Central memory CD8-positive, alpha-beta T cell (primary cell): Measurements from ENCODE around the gene HAPLN1.

ENCODE experiments used
- ATAC-seq: fragments of 150-1000 bp; cut with Tn5 transposase; replicated peaks from 2 replicates; pipeline ENCODE4 v1.10.0; 2022; ENCODE audit warnings: mild to moderate bottlenecking, moderate FRiP score, moderate number of reproducible peaks; ENCODE audit not compliant: poor library complexity, severe bottlenecking; ENCODE audit errors: extremely low read depth
- DNase-seq, 2 donors: peaks; one replicate each; pipeline ENCODE4 v3.0.0; 2021; ENCODE audit warnings: low spot score in 2 of 2
- H3K27ac Mint-ChIP-seq: one replicate; pipeline ENCODE4 v1.8.0; 2022; ENCODE audit warnings: low read depth, mild to moderate bottlenecking, moderate library complexity, mixed read lengths
- H3K27me3 Mint-ChIP-seq: one replicate; pipeline ENCODE4 v1.8.0; 2022; ENCODE audit warnings: mixed read lengths
- H3K36me3 Mint-ChIP-seq: one replicate; pipeline ENCODE4 v1.8.0; 2022; ENCODE audit warnings: mild to moderate bottlenecking, moderate library complexity, mixed read lengths; ENCODE audit not compliant: insufficient read depth
- H3K4me1 Mint-ChIP-seq: one replicate; pipeline ENCODE4 v1.8.0; 2022; ENCODE audit warnings: mixed read lengths
- H3K4me3 Mint-ChIP-seq: one replicate; pipeline ENCODE4 v1.8.0; 2022; ENCODE audit warnings: mild to moderate bottlenecking, moderate library complexity, mixed read lengths
- H3K9me3 Mint-ChIP-seq: one replicate; pipeline ENCODE4 v1.8.0; 2022; ENCODE audit warnings: mixed read lengths

Gene HAPLN1

DNA sequence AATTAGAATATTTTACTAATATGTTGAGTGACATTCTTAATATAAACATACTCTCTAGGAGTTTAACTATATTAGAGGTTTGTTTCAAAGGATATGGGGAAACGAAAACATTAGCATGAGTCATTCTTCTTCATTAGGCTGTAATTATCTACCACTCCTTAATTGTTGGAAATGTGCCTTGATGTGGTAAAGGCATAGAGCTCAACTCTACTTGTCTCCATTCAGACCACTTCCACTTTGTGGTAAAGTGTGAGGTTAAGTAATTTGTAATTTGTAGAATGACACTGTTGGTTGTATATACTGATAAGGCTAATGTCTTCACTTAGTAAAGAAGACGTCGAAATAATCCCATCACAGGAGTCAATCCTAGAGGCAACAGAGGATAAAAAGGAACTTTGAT, 58.1 kb downstream of the HAPLN1 start:
- H3K27ac Mint-ChIP-seq, result no peak overlapping the region
- no peak overlapping the region for H3K4me3 Mint-ChIP-seq
- H3K9me3 Mint-ChIP-seq, result no peaks in the 10 kb centered on the region
- DNase-seq (no peak), ATAC-seq (no peak)
- H3K4me1 Mint-ChIP-seq, result no peaks in the 10 kb centered on the region
- H3K36me3 Mint-ChIP-seq, result no peaks in the 10 kb centered on the region
- H3K27me3 Mint-ChIP-seq, result no peaks in the 10 kb centered on the region

DNA sequence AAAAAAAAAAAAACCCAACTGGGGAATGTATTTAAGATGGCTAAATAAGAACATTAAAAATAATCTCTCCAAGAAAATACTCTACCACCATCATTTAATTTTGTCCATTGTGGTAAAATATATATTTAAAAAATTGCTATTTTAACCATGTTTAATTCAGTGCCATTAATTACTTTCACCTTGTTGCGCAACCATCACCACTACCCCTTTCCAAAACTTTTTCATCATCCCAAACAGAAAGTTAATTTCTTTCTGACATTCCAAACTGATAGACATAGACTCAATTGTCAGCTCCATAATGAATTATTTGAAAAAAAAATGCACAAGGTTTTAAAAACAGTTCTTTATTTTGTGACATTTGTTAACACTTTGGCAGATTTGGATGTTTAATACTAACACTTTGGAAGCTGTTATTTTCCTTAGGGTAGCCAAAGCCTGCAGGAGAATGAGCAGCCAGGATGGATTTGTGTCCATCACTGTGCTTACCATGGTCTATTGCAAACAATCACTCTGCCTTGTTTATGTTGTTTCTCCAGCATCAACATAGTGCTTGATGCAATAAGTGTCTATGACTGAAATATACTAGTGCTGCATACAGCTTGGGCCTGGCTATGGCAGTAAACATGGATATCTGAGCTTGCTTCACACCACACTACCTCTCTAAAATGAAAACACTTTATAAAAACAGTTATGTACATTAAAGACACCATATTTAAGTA, 62.7 kb downstream of the HAPLN1 start:
- H3K4me3 Mint-ChIP-seq, result no peak overlapping the region
- H3K27me3 Mint-ChIP-seq, result no peaks in the 10 kb centered on the region
- no peak for ATAC-seq
- no peaks in the 10 kb centered on the region for H3K4me1 Mint-ChIP-seq
- H3K27ac Mint-ChIP-seq, result no peak overlapping the region
- H3K36me3 Mint-ChIP-seq, result no peaks in the 10 kb centered on the region
- no peaks in the 10 kb centered on the region for H3K9me3 Mint-ChIP-seq
- no peak for DNase-seq

DNA sequence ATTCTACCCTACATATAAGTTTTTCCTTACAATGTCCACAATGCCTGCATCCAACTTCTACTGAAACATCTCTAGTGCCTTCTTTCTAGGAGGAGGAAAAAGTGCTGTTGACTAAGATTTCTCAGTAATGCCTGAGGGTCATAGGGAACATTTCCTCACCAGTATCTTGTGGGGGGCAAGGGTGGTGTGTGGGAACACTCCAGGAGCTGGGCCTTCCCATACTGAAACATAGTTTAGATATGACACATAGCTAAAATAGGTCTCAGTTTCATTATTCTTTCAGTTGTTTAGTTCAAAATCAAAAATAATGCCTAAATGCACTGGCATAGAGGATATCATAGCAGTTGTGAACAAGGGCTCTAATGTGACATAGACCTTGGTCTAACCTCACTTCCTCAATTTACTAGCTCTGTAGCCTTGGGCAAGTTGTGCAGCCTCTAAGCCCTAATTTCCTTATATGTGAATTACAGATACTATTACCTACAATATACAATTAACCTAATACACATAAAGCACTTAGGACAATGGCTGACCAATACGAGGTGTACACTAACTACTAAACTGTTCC, 66.1 kb downstream of the HAPLN1 start:
- H3K36me3 Mint-ChIP-seq, result no peaks in the 10 kb centered on the region
- no peak for DNase-seq
- ATAC-seq, result no peak

DNA sequence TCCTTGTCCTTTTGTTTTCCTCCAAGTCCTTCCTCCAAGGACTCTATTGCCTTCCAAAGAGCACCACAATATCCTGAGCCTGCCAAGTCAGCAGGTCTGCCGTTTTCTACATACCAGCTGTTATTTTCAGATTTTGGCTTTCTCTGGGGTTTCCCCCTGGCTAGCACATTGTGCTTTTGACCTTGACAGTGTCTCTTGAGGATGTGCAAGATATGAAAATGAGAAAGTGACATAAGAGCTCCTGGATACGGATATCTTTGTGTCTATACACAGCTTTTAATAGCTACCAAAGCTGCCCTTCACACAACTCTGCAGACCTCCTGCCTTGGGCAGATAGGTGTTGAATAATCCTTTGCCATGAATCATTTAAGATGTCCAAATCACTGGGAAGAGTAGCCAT, 67.0 kb downstream of the HAPLN1 start:
- no peaks in the 10 kb centered on the region for H3K36me3 Mint-ChIP-seq
- H3K27me3 Mint-ChIP-seq, result no peaks in the 10 kb centered on the region
- no peak for ATAC-seq
- H3K9me3 Mint-ChIP-seq, result no peaks in the 10 kb centered on the region
- H3K27ac Mint-ChIP-seq, result no peak overlapping the region
- H3K4me1 Mint-ChIP-seq, result no peaks in the 10 kb centered on the region
- DNase-seq, result no peak
- H3K4me3 Mint-ChIP-seq, result no peak overlapping the region

More for the DNA sequence above, 66.1 kb downstream of the HAPLN1 start:
- Mint-ChIP-seq H3K27me3 (no peaks in the 10 kb centered on the region), H3K4me3 (no peak overlapping the region), H3K27ac (no peak overlapping the region), H3K4me1 (no peaks in the 10 kb centered on the region), H3K9me3 (no peaks in the 10 kb centered on the region)

DNA sequence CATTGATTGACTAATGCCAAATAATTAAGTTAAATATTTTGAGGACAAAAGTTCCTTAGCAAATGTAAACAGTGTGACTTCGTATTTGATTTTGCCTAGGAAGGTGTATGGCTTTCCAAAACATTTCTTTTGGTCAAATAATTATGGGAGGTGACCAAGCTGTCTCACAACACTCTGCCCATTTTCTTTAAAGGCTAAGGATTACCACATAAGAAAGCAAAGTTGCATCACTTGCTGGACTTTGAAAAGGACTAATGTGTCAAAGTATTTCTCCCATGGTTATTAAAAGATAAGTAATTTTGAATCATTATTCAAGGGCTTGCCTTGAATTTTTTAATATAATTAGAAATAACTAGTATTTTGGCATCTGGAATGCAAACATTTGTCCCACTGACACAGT, 74.7 kb downstream of the HAPLN1 start:
- H3K27ac Mint-ChIP-seq, result no peak overlapping the region
- ATAC-seq, result no peak
- no peaks in the 10 kb centered on the region for H3K27me3 Mint-ChIP-seq
- H3K4me1 Mint-ChIP-seq, result no peaks in the 10 kb centered on the region
- DNase-seq, result no peak
- H3K36me3 Mint-ChIP-seq, result no peaks in the 10 kb centered on the region
- no peak overlapping the region for H3K4me3 Mint-ChIP-seq
- no peaks in the 10 kb centered on the region for H3K9me3 Mint-ChIP-seq

DNA sequence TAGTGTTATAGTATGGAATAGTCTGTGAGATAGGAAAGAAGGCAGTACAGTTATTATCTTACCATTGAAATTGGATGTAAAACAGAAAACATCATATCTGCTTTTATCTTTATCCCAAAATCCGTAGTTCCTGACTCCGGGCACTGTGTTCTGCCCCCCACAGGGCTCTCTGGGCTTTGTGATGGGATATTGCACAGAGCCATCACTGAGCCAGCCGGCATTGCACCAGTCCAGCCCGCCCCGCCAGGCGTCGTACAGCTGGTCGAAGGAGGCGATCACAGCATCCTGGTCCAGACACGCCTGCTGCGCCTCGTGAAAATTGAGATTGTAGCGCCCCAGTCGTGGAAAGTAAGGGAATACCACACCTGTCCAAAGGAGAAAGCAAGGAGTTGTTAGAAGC, 76.4 kb downstream of the HAPLN1 start:
- Mint-ChIP-seq H3K4me3 (no peak overlapping the region), H3K4me1 (no peaks in the 10 kb centered on the region), H3K27ac (no peak overlapping the region), H3K36me3 (no peaks in the 10 kb centered on the region), H3K9me3 (no peaks in the 10 kb centered on the region), H3K27me3 (no peaks in the 10 kb centered on the region)
- no peak for ATAC-seq
- DNase-seq, result no peak

DNA sequence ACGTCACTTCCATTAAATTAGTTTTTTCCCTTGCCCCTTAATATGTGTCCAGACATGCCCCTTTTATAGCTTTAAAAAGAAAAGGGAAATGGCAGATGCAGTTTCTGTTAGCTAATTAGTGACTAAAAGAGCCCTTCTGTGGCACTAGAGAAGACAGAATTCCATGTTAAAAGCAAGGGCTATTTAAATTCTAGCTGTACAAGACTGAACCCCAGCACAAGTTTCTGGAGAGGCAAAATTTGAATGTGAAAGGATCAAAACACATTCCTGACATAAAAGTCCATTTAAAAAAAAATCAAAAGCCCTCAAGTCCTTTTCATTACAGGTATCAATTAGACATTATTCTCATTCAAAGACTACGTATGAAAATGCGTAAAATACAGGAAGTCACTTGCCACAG, 78.7 kb downstream of the HAPLN1 start:
- H3K27ac Mint-ChIP-seq, result no peak overlapping the region
- DNase-seq, result no peak

DNA sequence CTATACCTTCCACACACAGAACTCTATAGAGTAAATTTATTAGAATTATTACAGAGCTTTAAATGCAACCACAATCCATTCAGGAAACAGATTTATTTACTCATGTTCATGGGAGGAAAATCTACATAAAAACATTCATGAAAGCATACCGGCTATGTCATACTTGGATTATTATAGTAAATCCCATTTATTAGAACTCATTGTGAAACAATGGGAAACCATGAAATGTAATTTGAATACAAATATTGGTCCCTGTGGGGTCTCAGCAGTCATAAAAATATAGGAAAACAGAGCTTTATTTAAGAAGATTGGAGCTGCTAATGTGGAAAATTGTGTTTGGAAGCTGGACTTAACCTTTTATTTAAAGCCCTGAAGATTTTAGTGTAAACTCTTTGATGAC, 80.7 kb downstream of the HAPLN1 start:
- H3K27ac Mint-ChIP-seq, result no peak overlapping the region
- H3K27me3 Mint-ChIP-seq, result no peaks in the 10 kb centered on the region
- no peak for ATAC-seq
- no peaks in the 10 kb centered on the region for H3K36me3 Mint-ChIP-seq
- no peaks in the 10 kb centered on the region for H3K9me3 Mint-ChIP-seq
- H3K4me3 Mint-ChIP-seq, result no peak overlapping the region
- no peak for DNase-seq
- no peaks in the 10 kb centered on the region for H3K4me1 Mint-ChIP-seq

More for the DNA sequence above, 78.7 kb downstream of the HAPLN1 start:
- Mint-ChIP-seq H3K27me3 (no peaks in the 10 kb centered on the region), H3K36me3 (no peaks in the 10 kb centered on the region), H3K4me1 (no peaks in the 10 kb centered on the region), H3K4me3 (no peak overlapping the region), H3K9me3 (no peaks in the 10 kb centered on the region)
- ATAC-seq, result no peak

DNA sequence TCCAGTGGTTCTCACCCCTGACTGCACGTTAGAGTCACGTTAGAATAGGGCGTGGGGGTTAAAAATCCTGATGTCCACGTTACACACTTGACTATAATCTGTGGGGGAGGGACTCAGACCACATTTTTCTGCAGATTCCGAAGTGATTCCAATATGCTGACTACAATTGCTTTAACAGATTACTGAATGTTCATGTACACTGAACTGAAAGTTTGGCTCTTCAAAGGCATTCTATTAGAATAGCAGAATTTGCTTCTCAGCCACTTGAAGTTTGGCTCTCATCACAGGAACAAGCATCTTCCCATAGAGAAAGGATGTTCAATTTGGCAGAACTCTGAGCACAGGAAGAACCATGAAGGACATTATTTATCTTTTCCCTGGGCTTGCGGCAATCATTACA, 84.5 kb downstream of the HAPLN1 start:
- no peaks in the 10 kb centered on the region for H3K4me1 Mint-ChIP-seq
- H3K4me3 Mint-ChIP-seq, result no peak overlapping the region
- no peaks in the 10 kb centered on the region for H3K9me3 Mint-ChIP-seq
- H3K27ac Mint-ChIP-seq, result no peak overlapping the region
- no peaks in the 10 kb centered on the region for H3K36me3 Mint-ChIP-seq
- no peaks in the 10 kb centered on the region for H3K27me3 Mint-ChIP-seq
- DNase-seq (no peak), ATAC-seq (no peak)

DNA sequence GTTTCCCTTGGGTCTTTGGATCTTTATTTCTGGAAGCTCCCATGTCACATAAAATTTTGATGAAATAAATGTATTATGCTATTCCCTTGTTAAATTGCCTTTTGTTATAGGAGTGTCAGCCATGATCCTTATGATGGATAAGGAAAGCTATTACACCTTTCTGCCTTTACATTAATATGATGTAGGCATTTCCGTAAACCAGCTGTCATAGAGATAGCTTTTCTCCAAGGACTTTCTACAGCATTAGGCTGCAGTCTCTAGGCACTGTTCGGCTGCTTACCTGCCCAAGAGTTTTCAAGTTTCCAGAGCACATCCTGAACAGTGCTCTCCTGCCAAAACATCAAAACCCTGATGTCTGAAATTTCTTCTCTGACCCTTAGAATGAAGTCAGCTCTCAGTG, 87.4 kb downstream of the HAPLN1 start:
- Mint-ChIP-seq H3K27me3 (no peaks in the 10 kb centered on the region), H3K4me3 (no peak overlapping the region), H3K36me3 (no peaks in the 10 kb centered on the region), H3K27ac (no peak overlapping the region), H3K4me1 (no peaks in the 10 kb centered on the region), H3K9me3 (no peaks in the 10 kb centered on the region)
- ATAC-seq, result no peak
- no peak for DNase-seq

DNA sequence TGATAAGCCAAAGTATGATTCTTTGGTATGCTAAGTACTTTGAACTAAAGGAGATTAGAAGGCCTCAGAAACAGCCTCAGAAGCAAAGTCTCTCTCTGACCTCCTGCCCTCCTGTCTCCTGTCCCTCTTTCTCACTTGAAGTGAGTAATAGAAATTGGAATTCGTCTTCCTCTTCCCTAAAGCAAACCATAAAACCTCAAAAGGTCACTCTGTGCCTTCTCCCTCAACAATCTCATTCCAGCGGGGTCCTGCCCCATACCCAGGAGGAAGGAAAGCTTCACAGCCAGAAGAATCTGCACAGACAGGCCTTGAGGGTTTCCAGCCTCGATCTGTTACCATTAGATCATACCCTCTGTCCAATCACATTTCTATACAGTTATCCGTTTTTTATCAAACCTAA, 87.8 kb downstream of the HAPLN1 start:
- no peak for DNase-seq
- ATAC-seq, result no peak
- no peaks in the 10 kb centered on the region for H3K4me1 Mint-ChIP-seq
- no peaks in the 10 kb centered on the region for H3K27me3 Mint-ChIP-seq
- H3K9me3 Mint-ChIP-seq, result no peaks in the 10 kb centered on the region
- no peaks in the 10 kb centered on the region for H3K36me3 Mint-ChIP-seq
- H3K4me3 Mint-ChIP-seq, result no peak overlapping the region
- H3K27ac Mint-ChIP-seq, result no peak overlapping the region

DNA sequence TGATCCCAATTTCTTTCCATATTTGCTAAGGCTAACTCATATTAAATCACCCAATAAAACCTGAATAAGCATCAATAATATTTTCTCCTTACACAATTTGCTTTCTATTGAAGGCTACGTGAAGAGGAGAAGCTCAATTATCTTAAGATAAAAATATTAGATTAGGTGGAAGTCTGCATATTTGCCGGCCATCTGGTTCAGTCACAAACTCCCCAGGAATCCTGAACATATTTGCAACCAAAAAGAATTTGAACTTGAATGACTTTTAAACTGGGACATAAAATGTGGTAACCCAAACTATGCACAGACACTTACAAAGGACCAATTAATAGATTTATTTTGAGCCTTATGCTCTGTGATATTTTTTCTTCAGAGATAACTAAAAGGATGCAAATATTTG, 92.3 kb downstream of the HAPLN1 start:
- no peak for DNase-seq
- no peak overlapping the region for H3K27ac Mint-ChIP-seq
- no peak overlapping the region for H3K4me3 Mint-ChIP-seq
- no peaks in the 10 kb centered on the region for H3K27me3 Mint-ChIP-seq
- H3K9me3 Mint-ChIP-seq, result peaks cover 7% of the 10 kb centered on the region
- no peaks in the 10 kb centered on the region for H3K36me3 Mint-ChIP-seq
- H3K4me1 Mint-ChIP-seq, result no peaks in the 10 kb centered on the region
- ATAC-seq, result no peak

DNA sequence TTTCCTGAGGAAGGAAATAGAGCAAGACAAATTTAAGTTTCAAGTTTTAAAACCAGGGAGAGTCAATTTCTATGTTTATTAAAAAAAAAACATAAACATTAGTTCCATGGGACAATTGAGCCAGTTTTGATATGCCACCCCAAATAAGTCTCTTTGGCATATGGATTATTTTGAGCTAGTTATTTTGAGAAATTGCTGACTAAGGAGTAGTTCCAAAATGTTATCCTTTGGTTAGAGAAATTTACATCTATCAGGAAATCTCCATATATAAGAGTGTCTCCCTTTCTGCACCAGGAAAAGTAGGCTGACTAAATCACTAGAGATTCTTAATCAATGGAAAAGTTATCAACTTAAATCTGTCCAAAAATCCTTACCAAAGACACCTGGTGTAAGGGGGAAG, 105.8 kb downstream of the HAPLN1 start:
- no peak overlapping the region for H3K4me3 Mint-ChIP-seq
- no peak overlapping the region for H3K27ac Mint-ChIP-seq
- H3K4me1 Mint-ChIP-seq, result no peaks in the 10 kb centered on the region
- no peaks in the 10 kb centered on the region for H3K9me3 Mint-ChIP-seq
- no peaks in the 10 kb centered on the region for H3K27me3 Mint-ChIP-seq
- no peaks in the 10 kb centered on the region for H3K36me3 Mint-ChIP-seq
- DNase-seq (no peak), ATAC-seq (no peak)
